Left colon (tissue), 2 donors: ENCODE data around the gene GSTO1. TPM values are rescaled to one million over a fixed set of nuclear protein-coding genes. Genes with fewer than 3 reads are reported as not detected.

Experiments used
- ATAC-seq: fragments of 200-7000 bp; cut with Tn5 transposase; one replicate; pipeline ENCODE4 v1.9.1; 2020; ENCODE audit warnings: mild to moderate bottlenecking, moderate library complexity
- DNase-seq, 2 donors: peaks; one replicate each; pipeline ENCODE4 v3.0.0-alpha.2; 2020
- intact Hi-C, 2 donors: fragments of 100-400 bp; cut with DNase I in 1 of 2; cut with micrococcal nuclease in 1 of 2; formaldehyde crosslinking; loops; one replicate each; pipeline versions ENCODE4 v1.11.2 to v1.14.0; 2022; cut with DNase I, micrococcal nuclease
- total RNA-seq, 2 donors: library from RNA; stranded (reverse); fragmentation: NEBNext Ultra II Directional; extraction: Animal tissue kit (Norgen Biotek cat#: 25700); gene quantifications; one replicate each; pipeline ENCODE4 v1.2.1, GENCODE V29; 2021
- donor health status: DM: no; HTN: no; CAD: no.
- donor health status: DM: yes; HTN: yes; CAD: no.

Gene GSTO1
- total RNA-seq, 2 donors from 2014 or later = 67.5 to 71.2 TPM

DNA sequence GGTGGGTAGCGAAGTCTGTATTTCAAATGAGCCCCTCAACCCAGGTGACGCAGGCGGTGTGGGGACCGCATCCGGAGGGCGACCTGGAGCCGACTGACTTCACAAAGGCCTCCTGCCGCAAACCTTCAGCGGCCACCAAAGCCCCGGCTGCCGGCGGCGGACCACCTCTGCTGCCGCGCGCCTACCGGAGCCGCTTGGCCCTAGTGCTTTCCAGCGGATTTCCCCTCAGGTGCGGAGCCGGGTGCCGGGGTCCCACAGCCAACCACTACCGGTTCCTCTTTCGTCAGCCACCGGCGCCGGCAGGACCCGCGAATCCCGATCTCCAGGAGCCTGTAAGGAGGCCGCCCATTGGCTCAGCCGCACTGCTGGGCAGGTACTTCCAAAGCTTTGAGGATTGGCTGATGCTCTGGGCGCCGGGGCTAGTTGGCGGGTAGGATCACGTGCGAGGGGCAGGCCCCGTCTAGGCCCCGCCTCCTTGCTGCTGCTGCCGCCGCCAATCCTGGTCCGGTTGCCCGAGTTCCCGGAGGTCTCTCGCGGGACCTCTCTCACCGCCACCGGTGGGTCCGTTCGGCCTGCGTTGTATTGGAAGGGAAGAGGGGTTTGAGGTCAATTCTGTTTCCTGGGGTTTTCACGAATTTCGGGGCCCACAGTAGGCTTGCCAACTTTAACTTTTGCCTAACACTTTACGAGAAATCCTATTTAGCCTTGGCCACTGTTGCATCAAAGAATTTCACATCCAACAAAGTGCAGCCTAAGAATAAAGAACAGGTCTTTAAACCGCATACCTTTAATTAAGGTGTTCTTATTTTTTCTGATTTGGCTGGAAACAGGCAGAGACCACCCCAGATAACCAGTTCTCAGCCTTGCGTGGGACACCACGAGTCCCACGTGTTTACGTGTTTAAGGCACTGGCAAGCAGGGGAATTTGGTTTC is 14.3 kb downstream of the GSTO1 start, which contains the start of gene GSTO2:
TSS of gene GSTO2 (plus strand) at position 472 of the 933 bp plus-strand sequence. CDS start 5,732 bp downstream, outside the sequence.
- DNase-seq (peak; percentile 98 to 100), ATAC-seq (peak; percentile 99)
- intact Hi-C loops = no loop called here

GRCh38 chr10:104273286-104273685 is 18.6 kb downstream of the GSTO1 start:
- ATAC-seq (no peak), DNase-seq (no peak)
- intact Hi-C loops = no loop called here

GRCh38 chr10:104273899-104274575 is 19.3 kb downstream of the GSTO1 start:
- intact Hi-C loops = no loop called here
- ATAC-seq (no peak), DNase-seq (no peak)

DNA sequence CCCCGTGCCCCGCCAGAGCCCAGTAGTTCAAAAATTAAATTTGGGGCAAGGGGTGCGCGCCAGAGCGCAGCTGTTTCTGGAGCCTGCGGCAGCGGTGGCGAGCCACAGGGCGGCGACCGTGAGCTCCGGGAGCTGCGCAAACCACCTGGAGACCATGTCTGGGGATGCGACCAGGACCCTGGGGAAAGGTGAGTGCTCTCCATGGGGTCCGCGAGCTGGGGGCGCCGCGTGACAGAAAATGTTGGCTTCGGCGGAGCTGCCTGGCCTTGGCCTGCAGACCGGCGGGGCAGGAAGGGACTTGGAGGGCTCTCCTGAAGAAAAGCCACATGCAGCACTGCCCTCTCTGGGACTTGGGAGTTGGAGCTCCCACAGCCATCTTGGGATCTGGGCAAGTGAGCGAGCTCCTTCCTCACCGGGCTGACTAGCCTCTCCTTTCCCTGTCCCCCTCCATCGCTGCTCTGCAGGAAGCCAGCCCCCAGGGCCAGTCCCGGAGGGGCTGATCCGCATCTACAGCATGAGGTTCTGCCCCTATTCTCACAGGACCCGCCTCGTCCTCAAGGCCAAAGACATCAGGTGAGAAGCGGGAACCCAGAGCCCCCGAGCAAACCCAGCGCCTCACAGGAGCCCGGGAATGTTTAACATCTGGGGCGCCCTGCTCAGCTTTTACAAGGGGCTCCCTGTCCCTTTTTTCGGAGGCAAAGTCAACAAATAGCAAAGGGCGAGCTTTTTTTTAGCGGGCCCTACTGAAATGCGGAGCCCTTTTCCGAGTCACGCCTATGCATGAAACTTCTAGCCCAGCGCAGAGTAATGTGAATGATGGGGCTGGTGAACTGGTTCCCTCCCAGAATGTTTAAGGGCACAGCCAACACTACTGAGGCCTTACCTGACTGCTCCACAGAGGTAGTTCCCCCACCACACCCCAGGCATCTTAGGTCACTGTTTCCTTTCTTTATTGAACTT is 20.4 kb downstream of the GSTO1 start:
- intact Hi-C loops = no loop called here
- peak; percentile 88 for ATAC-seq

DNA sequence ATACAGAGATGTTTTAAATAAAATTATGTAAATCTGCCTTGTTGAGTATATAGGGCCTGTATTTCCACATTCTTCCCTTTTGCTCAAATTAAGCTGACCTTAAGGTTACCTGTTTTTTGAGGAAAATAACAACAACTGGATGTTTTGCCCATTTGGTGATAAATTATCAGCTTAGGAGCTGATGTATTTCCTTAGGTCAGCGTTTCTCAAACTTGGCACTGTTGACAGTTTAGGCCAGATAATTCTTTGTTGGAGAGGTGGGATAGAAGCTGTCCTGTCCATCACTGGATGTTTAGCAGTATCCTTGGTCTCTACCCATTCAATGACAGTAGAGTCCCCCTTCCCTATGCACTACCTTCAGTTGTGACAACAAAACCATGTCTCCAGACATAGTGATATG is 21.5 kb downstream of the GSTO1 start:
- intact Hi-C loops = no loop called here
- DNase-seq (no peak), ATAC-seq (no peak)

More for the DNA sequence above, 20.4 kb downstream of the GSTO1 start:
- DNase-seq = peak; percentile 42 to 71

- DNase-seq = peak; percentile 52 to 58
- peak; percentile 53 for ATAC-seq
- intact Hi-C loops = no loop called here
Measured at GRCh38 chr10:104277785-104278184, 23.1 kb downstream of the GSTO1 start.

- intact Hi-C loops = no loop called here
- ATAC-seq (no peak), DNase-seq (no peak)
Measured at GRCh38 chr10:104279550-104280259, 25.0 kb downstream of the GSTO1 start.

GRCh38 chr10:104281694-104282093 is 27.0 kb downstream of the GSTO1 start:
- DNase-seq (no peak), ATAC-seq (no peak)
- intact Hi-C loops = no loop called here

DNA sequence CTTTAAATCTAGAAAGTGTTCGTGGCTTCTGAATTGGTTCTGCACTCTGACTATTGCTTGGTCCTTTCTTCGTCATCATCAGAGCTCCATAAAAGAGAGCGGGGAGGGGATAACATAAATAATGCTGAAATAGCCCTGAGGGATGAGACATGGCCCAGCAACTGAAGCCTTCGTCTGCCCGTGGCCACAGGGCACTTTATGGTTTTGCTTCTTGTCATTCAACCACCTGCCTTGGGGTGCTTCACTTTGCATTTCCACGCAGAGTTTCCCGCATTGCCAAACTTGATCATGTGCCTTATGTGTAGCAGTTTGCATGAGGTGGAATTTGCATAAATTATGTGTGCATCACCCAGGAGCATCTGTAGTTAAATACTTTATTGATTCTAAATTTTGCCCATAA is 30.2 kb downstream of the GSTO1 start:
- ATAC-seq = no peak
- no peak for DNase-seq
- intact Hi-C loops = no loop called here

- ATAC-seq (no peak), DNase-seq (no peak)
- intact Hi-C loops = no loop called here
Measured at GRCh38 chr10:104286939-104287338, 32.2 kb downstream of the GSTO1 start.

DNA sequence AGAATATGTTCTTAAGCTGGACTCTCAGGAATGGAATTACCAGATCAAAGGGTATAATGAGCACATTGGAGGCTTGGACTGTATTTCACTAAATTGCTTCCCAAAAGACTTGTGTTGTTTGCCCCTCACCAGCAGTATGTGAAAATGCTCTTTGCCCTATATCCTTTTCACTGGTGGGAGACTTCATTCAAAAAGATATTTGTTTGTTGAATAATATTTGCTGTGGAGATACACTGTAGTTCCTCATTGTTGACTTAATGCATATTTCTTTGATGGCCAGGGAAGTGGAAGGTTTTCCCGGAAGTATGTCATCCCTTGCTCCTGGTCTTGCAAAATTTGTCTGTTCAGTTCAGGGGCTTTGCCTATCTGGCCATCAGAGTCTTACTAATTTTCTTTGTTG is 33.7 kb downstream of the GSTO1 start:
- intact Hi-C loops = no loop called here
- DNase-seq (no peak), ATAC-seq (no peak)

DNA sequence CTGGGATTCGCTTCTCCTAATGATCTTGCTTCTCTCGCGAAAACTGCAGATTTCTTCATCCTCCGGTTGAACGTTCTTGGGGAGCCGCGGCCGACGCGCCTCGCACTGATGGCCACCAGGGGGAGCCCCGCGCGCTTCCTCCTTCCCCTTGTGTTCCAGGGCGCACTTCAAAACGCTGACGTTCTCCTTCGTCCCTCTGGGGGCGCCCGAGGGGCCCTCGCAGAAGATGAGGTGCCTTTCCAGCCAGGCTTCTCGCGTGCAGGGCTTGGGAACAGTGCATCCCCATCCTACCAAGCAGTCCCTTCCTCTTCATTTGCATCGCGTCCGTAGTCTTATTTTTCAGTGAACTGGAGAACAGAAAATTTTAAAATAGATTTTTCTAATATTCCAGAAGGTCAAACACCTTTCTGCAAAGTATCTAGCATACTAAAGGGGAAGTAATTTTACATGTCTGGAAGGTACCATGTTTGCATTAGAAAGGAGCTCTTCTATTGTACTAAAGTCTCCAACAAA is 36.8 kb downstream of the GSTO1 start:
- intact Hi-C loops = loop anchor here in 1 of 2 donors (5.0 kb wide), 1 partner anchor 61 kb away; the partner anchor contains the start of gene CFAP58
- DNase-seq (peak; percentile 79 to 91), ATAC-seq (peak; percentile 98)

- intact Hi-C loops = loop anchor here in 1 of 2 donors (5.0 kb wide), 1 partner anchor 59 kb away; the partner anchor contains the start of gene CFAP58
- no peak for DNase-seq
- no peak for ATAC-seq
Measured at GRCh38 chr10:104293011-104293410, 38.3 kb downstream of the GSTO1 start.

GRCh38 chr10:104293781-104294321 is 39.2 kb downstream of the GSTO1 start:
- ATAC-seq (no peak), DNase-seq (no peak)
- intact Hi-C loops = loop anchor here in 1 of 2 donors (5.0 kb wide), 1 partner anchor 58 kb away; the partner anchor contains the start of gene CFAP58

- intact Hi-C loops = no loop called here
- no peak for ATAC-seq
- DNase-seq = no peak
Measured at GRCh38 chr10:104296687-104297436, 42.2 kb downstream of the GSTO1 start.

DNA sequence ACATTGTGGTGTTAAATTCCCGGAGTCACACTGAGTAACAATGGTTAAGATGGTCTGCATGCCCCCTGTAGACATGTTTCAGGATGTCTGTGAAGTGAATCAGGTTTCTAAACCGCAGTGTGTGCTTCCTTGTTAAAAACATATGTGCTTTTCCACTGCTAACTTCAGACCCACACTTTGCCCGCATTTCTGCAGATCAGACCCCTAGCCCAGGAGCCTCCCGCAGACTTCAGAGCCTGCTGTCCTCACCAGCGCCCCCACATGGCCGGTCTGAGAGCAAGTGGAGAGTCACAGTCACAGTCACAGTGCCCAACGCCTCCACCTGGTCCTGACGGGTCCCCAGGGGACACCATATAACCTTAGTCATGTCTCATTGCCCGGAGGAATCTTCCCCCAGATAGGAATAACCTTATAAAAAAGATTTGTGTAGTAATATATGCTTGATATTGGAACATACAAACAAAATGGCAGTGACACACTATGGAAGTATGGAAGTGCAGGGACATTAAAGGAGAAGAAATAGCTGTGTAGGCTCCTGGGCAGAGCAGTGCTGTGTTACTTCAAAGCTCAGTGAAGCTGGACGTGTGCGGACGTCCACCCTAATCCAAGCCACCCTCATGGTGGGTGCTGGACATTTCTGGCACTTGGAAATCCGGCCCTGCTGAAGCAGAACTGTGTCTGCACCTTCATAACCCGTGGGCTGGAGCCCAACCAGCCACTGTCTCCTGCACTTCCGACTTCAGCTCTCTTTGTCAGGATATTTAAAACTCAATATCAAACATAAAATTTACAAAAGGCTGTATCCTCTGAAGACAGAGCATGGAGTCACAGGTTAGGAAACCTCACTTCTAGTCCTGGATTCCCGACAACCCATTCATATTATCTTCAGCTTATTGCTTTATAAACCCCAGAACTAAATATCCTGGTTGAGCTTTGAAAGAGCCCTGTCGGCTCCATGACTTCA is 43.3 kb downstream of the GSTO1 start:
- intact Hi-C loops = no loop called here
- ATAC-seq (no peak), DNase-seq (no peak)
